Cardiac fibroblast (primary cell): ENCODE data around the gene ATXN1.
"Not testable (repeated sequence)": the region's sequence is repeated elsewhere in the genome, so short reads cannot be mapped to it uniquely, and the experiment has no call there.

Experiments
- DNase-seq, 2 donors: peaks; one replicate each; pipeline versions ENCODE4 v3.0.0 to v3.0.0-alpha.2; 2010; ENCODE audit warnings: low read depth in 2 of 2
- H3K4me3 ChIP-seq, 2 donors: replicated peaks in 1 of 2; 1 replicate in 1 of 2; 2 replicates in 1 of 2; pipeline ENCODE4 v1.5.1; 2011; ENCODE audit warnings: low read depth in 2 of 2, low read length in 2 of 2, mild to moderate bottlenecking in 2 of 2, moderate library complexity in 1 of 2
- CTCF ChIP-seq: IDR thresholded peaks from one replicate; pipeline ENCODE4 v1.5.1; 2011; ENCODE audit warnings: low read depth, mild to moderate bottlenecking, low read length, inconsistent platforms

The ATXN1 gene

DNA sequence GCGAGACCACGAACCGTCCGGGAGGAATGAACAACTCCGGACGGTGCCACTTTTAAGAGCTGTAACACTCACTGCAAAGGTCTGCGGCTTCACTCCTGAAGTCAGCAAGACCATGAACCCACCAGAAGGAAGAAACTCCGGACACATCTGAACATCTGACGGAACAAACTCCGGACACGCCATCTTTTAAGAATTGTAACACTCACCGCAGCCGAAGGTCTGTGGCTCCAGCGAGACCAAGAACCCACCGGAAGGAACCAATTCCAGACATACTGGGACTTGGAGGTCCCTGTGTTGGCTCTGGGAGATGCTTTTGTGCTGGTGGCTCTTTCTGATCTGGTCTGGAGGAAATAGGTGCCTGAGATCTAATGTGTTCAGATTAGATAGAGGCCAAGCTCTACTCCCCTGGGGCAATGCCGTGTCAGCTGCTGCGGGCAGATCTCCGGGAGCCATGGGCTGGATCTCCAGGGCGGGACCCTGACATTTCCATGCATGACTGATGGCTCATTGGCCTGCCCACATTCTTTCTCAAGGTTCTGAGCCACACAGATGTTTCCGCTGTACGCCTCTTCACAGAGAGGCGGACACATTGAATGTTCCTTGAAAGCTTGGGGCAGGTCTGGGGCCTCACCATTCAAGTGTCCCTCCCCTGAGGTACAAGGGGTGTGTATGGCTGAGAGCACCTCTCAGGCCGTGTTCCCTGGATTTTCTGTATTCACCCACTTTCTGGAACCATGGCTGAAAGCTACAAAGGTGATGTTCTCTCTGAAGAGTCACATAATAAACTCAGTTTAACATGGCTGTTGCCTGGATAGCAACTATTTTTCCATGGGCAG is 493.6 kb downstream of the ATXN1 start:
- H3K4me3 ChIP-seq: no peak overlapping the region
- no peak for TF ChIP-seq CTCF
- no peak for DNase-seq

- no peak for TF ChIP-seq CTCF
- no peak for DNase-seq
- no peak overlapping the region for H3K4me3 ChIP-seq
Observed at GRCh38 chr6:16265351-16266341, 495.6 kb downstream of the ATXN1 start.

DNA sequence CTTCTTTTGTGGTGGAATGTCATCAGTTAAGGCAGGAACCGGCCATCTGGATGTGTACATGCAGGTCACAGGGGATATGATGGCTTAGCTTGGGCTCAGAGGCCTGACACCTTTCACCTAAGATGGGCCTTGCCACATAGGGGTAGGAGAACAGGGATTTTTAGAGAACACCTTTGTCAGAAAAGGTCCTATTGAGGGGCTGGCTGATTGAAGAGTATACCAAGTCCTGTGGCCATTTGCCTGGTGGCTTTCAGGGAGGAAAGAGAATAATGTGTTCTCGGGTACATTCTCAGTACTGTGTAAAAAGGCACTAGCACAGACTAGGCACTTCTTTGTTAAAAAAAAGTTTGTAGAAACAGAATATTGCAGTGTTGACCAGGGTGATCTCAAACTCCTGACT is 496.5 kb downstream of the ATXN1 start:
- TF ChIP-seq CTCF: no peak
- DNase-seq: no peak
- no peak overlapping the region for H3K4me3 ChIP-seq

GRCh38 chr6:16263464-16264099 is 497.7 kb downstream of the ATXN1 start:
- not testable (repeated sequence) for H3K4me3 ChIP-seq, DNase-seq

- not testable (repeated sequence) for H3K4me3 ChIP-seq, DNase-seq
Observed at GRCh38 chr6:16262773-16263172, 498.5 kb downstream of the ATXN1 start.

DNA sequence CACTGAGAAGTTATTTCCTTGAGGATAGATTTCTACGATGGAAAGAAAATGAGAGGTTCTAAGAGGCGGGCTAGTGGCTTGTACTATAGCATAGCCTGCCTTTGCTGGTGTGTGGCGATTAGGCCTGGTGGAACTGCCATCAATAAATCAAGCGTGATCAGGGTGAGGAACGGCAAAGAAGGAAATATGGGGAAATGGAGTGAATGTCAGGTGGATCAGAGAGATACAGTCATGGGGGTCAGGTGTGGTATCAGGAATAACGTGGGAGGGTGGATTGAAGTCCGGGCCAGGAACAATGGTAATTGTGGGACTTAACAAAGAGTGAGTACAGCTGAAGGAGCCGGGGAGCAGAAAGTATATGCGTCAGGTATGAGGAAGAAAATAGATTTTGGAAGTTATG is 500.7 kb downstream of the ATXN1 start:
- not testable (repeated sequence) for H3K4me3 ChIP-seq, DNase-seq

GRCh38 chr6:16259604-16260003 is 501.7 kb downstream of the ATXN1 start:
- H3K4me3 ChIP-seq: not testable (repeated sequence)

DNA sequence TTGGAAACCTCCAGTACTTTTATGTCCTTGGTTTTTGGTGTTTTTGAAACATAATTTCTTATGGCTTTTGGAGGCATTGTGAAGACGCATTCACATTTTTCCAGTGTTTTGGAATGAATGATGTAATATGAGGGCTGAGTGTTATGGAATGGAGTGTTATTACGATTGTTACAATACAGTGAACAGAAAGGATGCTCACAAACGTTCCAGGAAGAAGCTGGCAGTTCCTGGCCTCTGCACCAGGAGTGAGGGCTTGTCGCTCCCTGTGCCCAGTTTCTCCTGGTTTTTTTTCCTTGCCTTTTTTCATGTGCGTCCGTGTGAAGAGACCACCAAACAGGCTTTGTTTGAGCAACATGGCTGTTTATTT is 502.6 kb downstream of the ATXN1 start:
- DNase-seq: no peak
- no peak for TF ChIP-seq CTCF
- H3K4me3 ChIP-seq: no peak overlapping the region

More at GRCh38 chr6:16259604-16260003, 501.7 kb downstream of the ATXN1 start:
- not testable (repeated sequence) for DNase-seq
